ENCODE data around the gene PRICKLE2. TPM values are rescaled to one million over a fixed set of nuclear protein-coding genes. Genes with fewer than 3 reads are reported as not detected.

Gene PRICKLE2
- total RNA-seq, 2 donors from 2014 or later: 0.21 to 0.37 TPM

Other genes starting within 250 kb of the PRICKLE2 start
- 10 to 100 TPM; 91.3 to 97.3 TPM for gene PSMD6, start 202.0 kb downstream of the PRICKLE2 start, total RNA-seq

All from T-helper 17 cell (primary cell).